Measurements from ENCODE around the gene BSND. TPM values are rescaled to one million over a fixed set of nuclear protein-coding genes. Genes with fewer than 3 reads are reported as not detected.
A peak's percentile ranks its signal among the peaks of the same experiment; 100 is the strongest.
"Not testable (repeated sequence)": the region's sequence is repeated elsewhere in the genome, so short reads cannot be mapped to it uniquely, and the experiment has no call there.

BSND gene
- total RNA-seq, 1 donor: not detected

DNA sequence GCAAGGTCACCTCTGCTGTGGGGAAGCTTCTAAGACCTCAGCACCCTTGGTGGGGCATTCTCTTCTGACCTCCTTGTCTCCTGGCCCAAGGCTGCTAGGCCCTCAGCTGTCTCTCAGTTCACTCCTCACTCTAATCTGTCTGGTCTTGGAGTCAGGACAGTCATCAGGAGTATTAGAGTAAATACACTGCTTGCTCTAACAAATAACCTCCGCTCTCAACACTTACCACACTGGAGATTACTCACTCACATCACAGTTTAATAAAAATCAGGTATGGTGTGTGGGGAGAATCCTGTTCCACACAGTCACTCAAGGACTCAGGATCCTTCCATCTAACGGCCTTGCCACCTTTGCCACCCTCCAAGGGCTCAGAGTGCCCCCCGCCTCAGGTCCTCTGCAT is 44.9 kb upstream of the BSND start:
- DNase-seq (ENCODE audit: low read depth): no peak
- H3K4me3 ChIP-seq (ENCODE audit: low read depth, low read length): no peak overlapping the region
- TF ChIP-seq, protein P1, sequence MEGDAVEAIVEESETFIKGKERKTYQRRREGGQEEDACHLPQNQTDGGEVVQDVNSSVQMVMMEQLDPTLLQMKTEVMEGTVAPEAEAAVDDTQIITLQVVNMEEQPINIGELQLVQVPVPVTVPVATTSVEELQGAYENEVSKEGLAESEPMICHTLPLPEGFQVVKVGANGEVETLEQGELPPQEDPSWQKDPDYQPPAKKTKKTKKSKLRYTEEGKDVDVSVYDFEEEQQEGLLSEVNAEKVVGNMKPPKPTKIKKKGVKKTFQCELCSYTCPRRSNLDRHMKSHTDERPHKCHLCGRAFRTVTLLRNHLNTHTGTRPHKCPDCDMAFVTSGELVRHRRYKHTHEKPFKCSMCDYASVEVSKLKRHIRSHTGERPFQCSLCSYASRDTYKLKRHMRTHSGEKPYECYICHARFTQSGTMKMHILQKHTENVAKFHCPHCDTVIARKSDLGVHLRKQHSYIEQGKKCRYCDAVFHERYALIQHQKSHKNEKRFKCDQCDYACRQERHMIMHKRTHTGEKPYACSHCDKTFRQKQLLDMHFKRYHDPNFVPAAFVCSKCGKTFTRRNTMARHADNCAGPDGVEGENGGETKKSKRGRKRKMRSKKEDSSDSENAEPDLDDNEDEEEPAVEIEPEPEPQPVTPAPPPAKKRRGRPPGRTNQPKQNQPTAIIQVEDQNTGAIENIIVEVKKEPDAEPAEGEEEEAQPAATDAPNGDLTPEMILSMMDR (IDR thresholded peaks at IDR 0.05; ENCODE audit: insufficient read depth, low read length): no peak

DNA sequence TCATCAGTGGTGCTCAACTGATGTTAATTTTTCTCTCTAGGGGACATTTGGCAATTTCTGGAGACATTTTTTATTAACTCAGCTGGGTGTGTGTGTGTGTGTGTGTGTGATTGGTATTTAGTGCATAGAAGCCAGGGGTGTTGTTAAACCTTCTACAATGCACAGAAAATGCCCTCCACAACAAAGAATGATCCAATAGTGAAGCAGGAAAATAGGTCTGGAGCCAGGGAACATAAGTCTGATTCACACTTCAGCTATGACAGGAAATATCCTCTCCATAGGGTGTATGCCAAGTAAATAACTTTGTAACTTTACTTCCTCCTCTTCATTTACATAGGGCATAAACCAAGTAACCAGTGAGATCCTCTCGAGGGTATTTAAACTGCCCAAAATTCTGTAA is 43.4 kb upstream of the BSND start:
- TF ChIP-seq, protein P1 (IDR thresholded peaks at IDR 0.05; ENCODE audit: insufficient read depth, low read length): no peak
- H3K4me3 ChIP-seq (ENCODE audit: low read depth, low read length): no peak overlapping the region
- peak; percentile 64 for DNase-seq (ENCODE audit: low read depth)

DNA sequence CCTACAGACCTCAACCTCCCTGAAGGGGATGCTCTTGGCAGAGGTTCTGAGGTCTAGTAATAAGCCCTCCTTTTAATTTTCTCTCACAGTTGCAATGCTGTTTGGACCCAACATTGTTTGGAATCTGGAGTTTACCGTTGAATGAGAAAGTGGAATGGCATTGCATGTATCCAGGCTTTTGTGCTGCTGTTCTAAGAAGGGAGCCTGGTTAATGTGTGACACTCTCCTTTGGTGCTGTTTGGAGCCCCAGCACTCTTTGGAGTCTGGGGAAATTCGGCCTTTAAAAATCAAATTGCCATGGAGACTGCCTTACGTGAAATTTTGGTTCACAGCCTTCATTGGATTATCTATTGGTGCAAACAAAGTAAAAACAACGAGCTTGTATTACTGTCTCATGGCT is 42.0 kb upstream of the BSND start:
- TF ChIP-seq, protein P1 (IDR thresholded peaks at IDR 0.05; ENCODE audit: insufficient read depth, low read length): no peak
- DNase-seq (ENCODE audit: low read depth): no peak
- no peak overlapping the region for H3K4me3 ChIP-seq (ENCODE audit: low read depth, low read length)

DNA sequence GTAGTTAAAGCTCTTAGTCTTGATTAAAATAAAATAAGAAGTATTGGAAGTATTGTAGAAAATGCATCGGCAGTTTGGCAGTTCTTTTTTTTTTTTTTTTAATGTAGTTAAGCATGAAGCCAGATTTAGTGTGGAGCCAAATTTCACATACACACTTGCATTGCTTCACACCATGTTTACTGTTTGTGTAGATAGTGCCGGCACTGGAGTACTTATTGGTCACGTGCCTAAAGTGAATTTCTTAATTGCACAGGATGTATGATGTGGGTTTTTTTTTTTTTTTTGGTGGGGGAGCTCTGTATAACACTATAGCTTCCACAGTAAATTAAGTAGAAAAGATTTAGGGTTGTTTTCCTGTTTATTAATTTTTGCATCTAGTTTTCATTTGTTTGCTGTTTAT is 39.5 kb upstream of the BSND start:
- no peak overlapping the region for H3K4me3 ChIP-seq (ENCODE audit: low read depth, low read length)
- TF ChIP-seq, protein P1 (IDR thresholded peaks at IDR 0.05; ENCODE audit: insufficient read depth, low read length): no peak
- DNase-seq (ENCODE audit: low read depth): no peak

DNA sequence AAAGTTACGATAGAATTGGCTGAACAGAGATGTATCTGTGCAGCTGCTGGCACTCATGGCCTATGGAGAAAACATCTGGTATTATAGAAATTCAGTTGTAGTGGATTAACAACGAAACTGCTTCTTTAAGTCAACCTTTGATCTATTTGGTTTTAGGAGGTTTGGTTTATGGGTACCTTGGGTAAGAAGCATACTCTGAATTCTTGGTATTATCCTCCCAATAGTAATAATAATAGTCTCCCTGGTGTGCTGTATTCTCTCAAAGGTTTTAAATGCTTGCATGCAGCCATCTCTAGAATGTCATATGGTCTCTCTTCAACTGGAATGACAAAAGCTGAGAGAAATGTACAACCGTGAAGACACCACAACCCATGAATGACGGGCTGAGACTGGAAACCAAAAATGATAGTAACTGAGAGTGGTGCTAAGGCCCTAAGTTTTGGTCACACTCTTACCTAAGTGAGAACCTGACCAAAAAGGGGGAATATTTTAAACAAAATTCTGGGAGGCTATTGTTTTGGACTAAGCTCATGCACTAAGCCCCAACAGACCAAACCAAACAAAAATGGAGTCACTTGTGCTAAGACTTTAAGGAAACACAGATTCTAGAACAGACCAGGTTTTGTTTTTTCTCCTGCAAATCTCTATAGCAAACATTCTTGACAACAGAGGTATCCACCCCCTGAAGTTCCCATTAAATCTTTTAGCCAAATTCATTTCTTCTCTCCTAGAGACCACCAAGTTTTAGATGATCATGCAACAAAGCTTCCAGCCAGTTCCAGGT is 35.9 kb upstream of the BSND start:
- H3K4me3 ChIP-seq (ENCODE audit: low read depth, low read length): no peak overlapping the region
- no peak for DNase-seq (ENCODE audit: low read depth)
- TF ChIP-seq, protein P1 (IDR thresholded peaks at IDR 0.05; ENCODE audit: insufficient read depth, low read length): no peak

DNA sequence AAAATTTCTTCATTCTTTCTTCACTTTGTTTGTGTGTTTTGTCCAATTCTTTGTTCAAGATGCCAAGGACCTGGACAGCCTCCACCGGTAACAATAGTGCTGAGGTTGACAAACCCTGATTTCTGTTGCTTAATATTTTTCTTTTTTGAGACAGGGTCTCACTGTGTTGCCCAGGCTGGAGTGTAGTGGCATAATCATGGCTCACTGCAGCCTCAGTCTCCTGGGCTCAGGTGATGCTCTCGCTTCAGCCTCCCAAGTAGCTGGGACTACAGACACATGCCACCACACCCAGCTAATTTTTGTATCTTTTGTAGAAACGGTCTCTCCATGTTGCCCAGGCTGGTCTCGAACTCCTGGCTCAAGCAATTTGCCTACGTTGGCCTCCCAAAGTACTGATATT is 34.9 kb upstream of the BSND start:
- DNase-seq (ENCODE audit: low read depth); H3K4me3 ChIP-seq (ENCODE audit: low read depth, low read length): not testable (repeated sequence)

DNA sequence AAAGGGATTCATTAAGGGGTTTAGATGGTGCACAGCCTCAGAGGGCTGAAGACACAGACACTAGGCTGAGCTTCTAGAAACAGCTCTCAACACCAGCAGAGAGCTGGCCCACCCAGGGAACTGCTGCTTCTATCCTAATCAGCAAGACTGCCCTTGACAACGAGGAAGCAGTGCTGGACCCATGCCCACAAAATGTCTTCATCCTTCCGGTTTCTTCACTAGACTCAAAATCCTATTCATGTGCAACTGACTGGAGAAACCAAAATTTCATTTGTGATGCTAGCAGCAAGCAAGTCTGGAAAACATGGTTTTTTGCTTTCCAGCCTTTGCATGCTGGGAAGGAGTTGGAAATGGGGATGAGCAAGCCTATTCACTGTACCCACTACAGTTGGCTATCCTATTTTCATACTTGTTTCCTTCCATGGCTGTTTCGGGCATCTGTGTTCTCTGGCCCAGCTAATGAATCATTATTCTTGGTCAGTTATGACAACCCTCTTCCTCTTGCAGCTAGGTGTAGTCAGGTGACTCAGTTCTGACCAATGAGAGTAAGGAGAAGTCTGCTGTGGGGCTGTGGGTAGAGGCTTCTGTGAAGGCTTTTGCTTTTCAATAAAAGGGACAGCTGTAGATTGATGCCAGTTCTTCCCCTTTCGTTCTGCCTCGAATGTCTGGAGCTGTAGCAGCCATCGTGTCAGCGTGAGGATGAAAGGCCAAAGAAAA is 33.0 kb upstream of the BSND start:
- DNase-seq (ENCODE audit: low read depth): peak; percentile 63
- TF ChIP-seq, protein P1 (IDR thresholded peaks at IDR 0.05; ENCODE audit: insufficient read depth, low read length): no peak
- H3K4me3 ChIP-seq (ENCODE audit: low read depth, low read length): no peak overlapping the region

All from fibroblast of the aortic adventitia (primary cell).